ENCODE data around the gene ROR1. TPM values are rescaled to one million over a fixed set of nuclear protein-coding genes. Genes with fewer than 3 reads are reported as not detected.

Gene ROR1
- total and polyA plus RNA-seq, 12 donors: 2.9 to 36.2 (median 15.3) TPM

GRCh38 chr1:63843884-63844283 is 70.1 kb downstream of the ROR1 start:
- Histone ChIP-seq H3K27me3 (no peaks in the 10 kb centered on the region), H3K9me3 (no peaks in the 10 kb centered on the region), H3K4me1 (peaks cover 0 to 28% (median 0%) of the 10 kb centered on the region in 9 donors), H3K27ac (no peak overlapping the region), H3K36me3 (no peaks in the 10 kb centered on the region), H3K4me3 (no peak overlapping the region)
- intact Hi-C loops (cut with DNase I): no loop called here
- no peak for DNase-seq
- no peak for TF ChIP-seq CTCF (IDR thresholded peaks at IDR 0.05)
- no peak for ATAC-seq
- WGBS, 2 donors: 71 to 79% methylated on average over 2 of the region's 2 CpGs

- Histone ChIP-seq H3K27me3 (no peaks in the 10 kb centered on the region), H3K36me3 (no peaks in the 10 kb centered on the region), H3K27ac (no peak overlapping the region), H3K4me1 (peaks cover 0 to 42% (median 0%) of the 10 kb centered on the region in 9 donors), H3K4me3 (no peak overlapping the region), H3K9me3 (no peaks in the 10 kb centered on the region)
- intact Hi-C loops (cut with DNase I): no loop called here
- no peak for TF ChIP-seq CTCF (IDR thresholded peaks at IDR 0.05)
- WGBS, 2 donors: 81 to 82% methylated on average over 1 of the region's 1 CpG
- DNase-seq (no peak), ATAC-seq (no peak)
Measured at GRCh38 chr1:63845346-63845745, 71.5 kb downstream of the ROR1 start.

DNA sequence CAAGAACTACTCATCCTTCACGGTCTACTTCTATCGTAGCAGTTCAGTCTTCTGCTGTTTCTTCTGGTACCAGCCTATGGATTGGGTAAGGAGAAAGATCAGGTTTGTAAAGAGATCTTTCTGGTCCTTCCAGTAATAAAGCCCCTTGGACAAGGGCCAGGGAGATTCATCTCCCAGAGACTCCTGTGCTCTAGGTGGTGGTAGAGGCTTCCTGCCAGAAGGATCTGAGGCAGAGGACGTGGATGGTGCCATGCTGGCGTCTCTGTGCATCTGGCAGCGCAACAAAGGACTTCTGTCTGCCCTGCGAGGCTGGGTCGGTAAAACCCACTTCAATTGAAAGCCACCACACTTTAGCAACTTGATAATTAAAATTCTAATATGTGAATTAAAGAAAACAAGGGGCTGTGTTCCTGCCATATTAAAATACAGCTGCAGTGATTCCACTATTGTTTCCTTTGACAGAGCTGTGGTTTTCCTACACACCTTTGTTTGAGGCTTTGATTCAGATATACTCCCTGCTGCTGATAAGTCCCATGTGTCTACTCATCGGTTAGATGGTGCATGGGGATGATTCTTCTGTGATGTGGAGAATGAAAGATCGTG is 73.6 kb downstream of the ROR1 start:
- TF ChIP-seq CTCF (IDR thresholded peaks at IDR 0.05): no peak
- intact Hi-C loops (cut with DNase I): no loop called here
- no peaks in the 10 kb centered on the region for H3K9me3 ChIP-seq
- DNase-seq (no peak), ATAC-seq (no peak)
- H3K27ac ChIP-seq: no peak overlapping the region
- no peak overlapping the region for H3K4me3 ChIP-seq
- 85 to 89% methylated on average over 9 of the region's 9 CpGs for WGBS, 2 donors
- no peaks in the 10 kb centered on the region for H3K27me3 ChIP-seq
- H3K4me1 ChIP-seq: peaks cover 0 to 50% (median 0%) of the 10 kb centered on the region in 9 donors
- H3K36me3 ChIP-seq: no peaks in the 10 kb centered on the region

DNA sequence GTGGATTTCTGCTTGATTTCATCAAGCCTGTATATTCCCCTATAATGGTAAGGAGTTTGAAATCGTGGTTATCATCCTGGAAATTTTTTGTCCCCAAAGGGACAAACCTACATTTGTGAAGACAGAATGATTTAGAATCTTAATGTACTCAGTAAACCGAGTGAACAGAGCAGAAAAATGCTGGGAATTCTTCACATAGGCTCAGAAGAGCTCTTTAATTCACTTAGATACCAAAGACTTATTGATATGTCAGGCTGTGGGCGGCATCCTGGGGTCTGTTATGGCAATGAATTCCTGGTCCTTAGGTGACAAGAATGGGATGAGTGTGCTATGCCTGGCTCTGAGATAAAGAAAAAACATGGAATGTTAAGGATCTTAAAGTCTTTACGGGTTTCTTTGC is 74.9 kb downstream of the ROR1 start:
- no peak for TF ChIP-seq CTCF (IDR thresholded peaks at IDR 0.05)
- H3K9me3 ChIP-seq: no peaks in the 10 kb centered on the region
- intact Hi-C loops (cut with DNase I): no loop called here
- H3K27me3 ChIP-seq: no peaks in the 10 kb centered on the region
- no peak for ATAC-seq
- peaks cover 0 to 41% (median 0%) of the 10 kb centered on the region in 9 donors for H3K4me1 ChIP-seq
- no peak for DNase-seq
- no peak overlapping the region for H3K27ac ChIP-seq
- 79 to 81% methylated on average over 4 of the region's 4 CpGs for WGBS, 2 donors
- no peaks in the 10 kb centered on the region for H3K36me3 ChIP-seq
- H3K4me3 ChIP-seq: no peak overlapping the region

Measured in heart right ventricle (tissue), 16 donors.